Skeletal muscle cell (primary cell): ENCODE data around the gene ARHGAP32.

ENCODE experiments used
- DNase-seq: peaks from one replicate; pipeline ENCODE4 v3.0.0-alpha.2; 2010; ENCODE audit warnings: low read depth
- H3K4me3 ChIP-seq: 2 replicates; pipeline ENCODE4 v1.5.1; 2011; ENCODE audit warnings: low read depth, mild to moderate bottlenecking, control low read depth, low read length, moderate library complexity

Gene ARHGAP32

DNA sequence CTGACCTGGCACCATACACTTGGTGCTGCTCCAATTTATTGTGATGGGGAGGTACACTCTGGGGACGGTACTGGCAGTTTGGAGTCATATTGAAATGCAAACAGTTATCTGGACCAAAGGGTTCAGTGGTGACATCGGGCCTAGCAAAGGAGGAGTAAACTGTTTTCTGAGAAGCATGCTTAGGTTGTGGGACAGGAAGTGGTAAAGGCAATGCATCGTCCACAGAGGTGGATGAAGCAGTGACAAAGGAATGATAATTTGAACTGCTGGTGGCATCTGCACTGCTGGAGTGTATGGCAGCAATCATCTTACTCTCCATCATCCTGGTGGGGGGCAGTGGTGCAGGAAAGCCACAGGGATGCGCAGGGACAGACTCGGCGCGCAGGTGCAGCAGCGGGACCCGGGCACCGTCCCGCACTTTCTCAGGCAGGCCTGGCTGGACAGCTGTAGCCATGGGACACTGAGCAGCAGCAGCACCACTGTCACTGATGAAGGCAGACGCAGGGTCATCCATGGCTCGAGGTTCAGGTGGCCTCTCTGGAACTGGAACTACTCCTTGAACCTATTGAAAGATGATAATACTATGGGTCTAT is 221.4 kb downstream of the ARHGAP32 start:
- DNase-seq: no peak

DNA sequence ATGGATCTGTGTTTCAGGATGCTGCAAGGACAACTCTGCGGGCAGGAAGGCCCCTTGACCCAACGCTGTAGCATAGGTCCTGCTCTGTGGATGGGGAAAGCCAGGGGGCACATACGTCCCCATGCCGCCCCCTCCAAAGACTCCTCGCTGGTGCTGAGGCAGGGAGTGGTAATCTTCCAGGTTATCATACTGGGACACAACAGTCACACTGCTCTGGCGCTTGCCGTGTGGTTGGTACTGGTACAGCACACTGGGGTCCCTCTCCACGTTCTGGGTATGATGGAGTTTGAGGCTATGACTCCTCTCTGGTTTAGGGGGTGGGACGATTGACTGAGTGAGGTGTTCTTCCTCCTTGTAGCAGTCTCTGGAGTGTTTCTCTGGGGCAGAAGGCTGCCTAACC is 223.2 kb downstream of the ARHGAP32 start:
- H3K4me3 ChIP-seq: no peak overlapping the region
- no peak for DNase-seq

More for the DNA sequence above, 221.4 kb downstream of the ARHGAP32 start:
- no peak overlapping the region for H3K4me3 ChIP-seq

DNA sequence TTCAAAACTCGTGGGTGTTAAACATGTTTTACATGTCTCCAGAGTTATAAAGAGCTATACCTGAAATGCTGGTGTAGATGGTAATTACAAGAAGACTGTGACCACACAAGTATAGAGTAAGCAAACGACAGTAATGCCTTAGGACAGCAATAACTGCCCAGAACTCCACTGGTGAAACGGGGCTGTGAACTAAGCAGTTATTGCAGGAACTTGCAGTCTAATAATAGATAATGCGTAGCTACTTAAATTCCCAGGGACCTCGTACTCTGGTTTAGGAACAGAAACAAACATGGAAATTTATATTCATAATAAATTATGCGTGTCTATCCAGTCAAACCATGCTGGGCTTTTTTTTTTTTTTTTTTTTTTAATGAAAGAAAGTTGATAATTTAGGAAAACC is 224.5 kb downstream of the ARHGAP32 start:
- DNase-seq: no peak
- no peak overlapping the region for H3K4me3 ChIP-seq

DNA sequence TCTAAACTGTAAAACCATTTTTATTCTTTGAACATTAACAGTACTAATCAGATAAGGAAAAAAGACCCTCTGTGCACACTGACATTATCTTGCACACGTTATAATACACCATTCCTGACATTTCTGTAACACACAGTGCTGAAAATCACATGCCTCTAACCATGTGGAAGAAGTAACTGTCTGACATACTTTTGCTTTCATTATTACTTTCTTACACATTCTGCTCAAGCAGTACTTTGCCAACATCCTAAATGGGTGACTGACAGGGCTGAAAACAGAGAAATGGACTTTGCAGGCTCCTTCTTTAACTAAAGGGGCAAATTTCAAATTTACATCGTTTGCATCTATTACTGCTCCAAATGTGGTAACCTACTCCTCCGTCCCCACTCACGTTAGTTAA is 226.6 kb downstream of the ARHGAP32 start:
- no peak overlapping the region for H3K4me3 ChIP-seq
- no peak for DNase-seq

DNA sequence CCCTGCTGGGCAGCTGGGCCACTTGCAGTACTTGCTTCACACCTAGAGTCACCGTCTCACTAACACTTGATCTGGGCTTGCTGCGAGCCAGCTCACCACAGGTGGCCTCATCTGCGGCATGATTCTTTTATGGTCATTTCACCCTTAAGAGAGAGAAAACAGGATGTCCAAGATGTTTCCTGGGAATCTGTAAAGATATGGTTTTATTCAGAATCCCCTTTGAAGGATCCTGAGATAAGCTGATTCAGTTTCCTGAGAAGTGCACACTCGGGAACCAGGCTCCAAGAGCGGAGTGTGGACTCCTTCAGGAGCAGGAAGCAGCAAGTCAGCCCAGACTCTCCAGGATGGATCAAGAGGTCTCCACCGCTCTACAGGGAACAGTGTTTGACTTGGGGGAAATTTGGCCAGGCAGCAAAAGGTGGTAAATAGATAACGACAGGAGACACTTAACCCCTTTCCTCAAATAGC is 227.6 kb downstream of the ARHGAP32 start:
- no peak for DNase-seq
- no peak overlapping the region for H3K4me3 ChIP-seq

GRCh38 chr11:128963744-128964325 is 228.3 kb downstream of the ARHGAP32 start:
- no peak for DNase-seq
- no peak overlapping the region for H3K4me3 ChIP-seq

DNA sequence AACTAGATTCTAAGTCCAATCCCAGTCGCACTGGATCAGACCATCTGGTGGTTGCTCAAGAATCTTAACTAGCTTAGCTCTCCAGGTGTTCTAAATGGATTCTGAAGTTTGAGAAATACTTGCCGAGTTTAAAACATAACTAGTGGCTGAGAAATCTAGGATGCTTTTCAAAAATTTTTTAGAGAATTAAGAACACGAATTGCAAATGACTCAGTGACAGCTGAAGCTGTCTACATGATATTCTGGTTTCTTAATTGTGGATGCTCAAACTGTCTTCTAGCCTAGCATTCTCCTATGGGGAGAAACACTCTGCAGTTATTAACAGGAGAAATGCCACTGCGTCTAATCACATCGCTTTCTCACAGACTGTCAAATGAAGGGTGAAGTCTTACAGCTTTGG is 229.2 kb downstream of the ARHGAP32 start:
- DNase-seq: no peak
- H3K4me3 ChIP-seq: no peak overlapping the region

DNA sequence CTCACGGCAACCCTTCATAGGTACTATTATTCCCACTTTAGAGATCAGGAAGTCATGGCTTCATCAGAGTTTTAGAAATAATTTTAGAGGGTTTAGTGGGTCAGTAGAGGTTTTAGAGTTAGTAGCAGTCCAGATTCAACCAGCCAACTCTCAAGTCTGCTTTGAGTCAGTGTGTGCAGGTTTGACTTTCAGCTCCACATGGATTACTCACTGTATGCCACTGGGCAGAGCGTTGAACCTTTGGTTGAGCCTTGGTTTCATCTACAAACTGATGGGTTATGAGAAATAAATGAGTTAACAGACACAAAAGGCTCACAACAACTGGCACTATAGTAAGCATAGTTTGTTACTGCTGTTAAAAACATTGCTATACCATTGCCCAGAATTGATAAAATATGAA is 230.5 kb downstream of the ARHGAP32 start:
- no peak for DNase-seq
- no peak overlapping the region for H3K4me3 ChIP-seq

- no peak for DNase-seq
- H3K4me3 ChIP-seq: no peak overlapping the region
Measured at GRCh38 chr11:128957202-128957482, 235.0 kb downstream of the ARHGAP32 start.

DNA sequence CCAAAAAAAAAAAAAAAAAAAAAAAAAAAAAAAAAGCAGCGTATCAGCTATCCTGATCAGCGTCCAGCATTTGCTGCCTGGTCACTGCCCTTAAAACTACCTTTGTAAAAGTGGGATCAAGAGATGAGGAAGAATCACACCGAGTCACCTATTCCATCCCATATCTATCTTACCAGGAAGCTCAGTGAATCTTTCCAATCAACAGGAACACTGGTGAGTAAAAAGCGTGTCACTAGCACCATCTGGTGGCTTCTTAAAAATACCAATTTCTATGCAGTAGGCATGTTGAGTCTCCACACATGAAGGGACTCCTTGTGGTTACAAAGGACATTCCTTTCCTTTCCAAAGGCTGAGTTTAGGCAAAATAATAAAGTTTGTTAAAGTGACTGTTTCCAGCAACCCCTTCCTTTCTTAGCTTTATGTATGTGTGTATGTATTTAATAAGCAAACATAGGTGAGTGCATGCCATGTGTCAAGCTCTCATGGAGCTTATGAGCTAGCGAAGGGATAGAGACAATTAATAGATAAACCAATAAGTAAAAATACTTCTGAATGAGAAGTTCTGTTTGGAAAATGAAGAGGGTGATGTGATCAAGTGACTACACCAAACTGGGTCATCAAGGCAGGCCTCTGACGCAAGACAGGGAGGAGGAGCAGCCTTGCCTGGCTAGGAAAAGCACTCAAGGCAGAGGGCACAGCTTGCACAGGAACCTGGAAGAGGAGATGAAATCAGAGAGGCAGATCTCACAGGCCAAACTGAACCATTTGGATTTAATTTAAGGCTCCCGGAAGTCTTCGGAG is 235.5 kb downstream of the ARHGAP32 start:
- DNase-seq: no peak
- H3K4me3 ChIP-seq: no peak overlapping the region

DNA sequence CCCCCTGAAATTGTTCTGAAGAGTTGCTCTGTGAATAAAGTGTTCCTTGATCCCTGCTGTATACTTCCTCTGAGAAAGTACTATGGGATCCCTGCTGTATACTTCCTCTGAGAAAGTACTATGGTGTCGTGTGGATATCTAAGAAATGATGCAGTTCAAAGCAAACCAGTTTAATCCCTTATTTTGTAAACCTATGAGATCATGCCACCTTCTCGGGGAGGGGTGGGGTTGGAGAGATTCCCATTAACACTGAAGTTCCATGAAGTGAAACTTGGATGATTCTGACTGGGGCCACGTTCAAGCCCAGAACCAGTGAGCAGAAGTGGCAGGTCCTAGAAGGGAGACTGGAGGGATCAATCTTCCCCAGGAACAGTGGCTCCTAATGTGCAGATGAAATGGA is 236.5 kb downstream of the ARHGAP32 start:
- H3K4me3 ChIP-seq: no peak overlapping the region
- DNase-seq: no peak

- H3K4me3 ChIP-seq: no peak overlapping the region
- DNase-seq: no peak
Measured at GRCh38 chr11:128953151-128953550, 239.0 kb downstream of the ARHGAP32 start.

DNA sequence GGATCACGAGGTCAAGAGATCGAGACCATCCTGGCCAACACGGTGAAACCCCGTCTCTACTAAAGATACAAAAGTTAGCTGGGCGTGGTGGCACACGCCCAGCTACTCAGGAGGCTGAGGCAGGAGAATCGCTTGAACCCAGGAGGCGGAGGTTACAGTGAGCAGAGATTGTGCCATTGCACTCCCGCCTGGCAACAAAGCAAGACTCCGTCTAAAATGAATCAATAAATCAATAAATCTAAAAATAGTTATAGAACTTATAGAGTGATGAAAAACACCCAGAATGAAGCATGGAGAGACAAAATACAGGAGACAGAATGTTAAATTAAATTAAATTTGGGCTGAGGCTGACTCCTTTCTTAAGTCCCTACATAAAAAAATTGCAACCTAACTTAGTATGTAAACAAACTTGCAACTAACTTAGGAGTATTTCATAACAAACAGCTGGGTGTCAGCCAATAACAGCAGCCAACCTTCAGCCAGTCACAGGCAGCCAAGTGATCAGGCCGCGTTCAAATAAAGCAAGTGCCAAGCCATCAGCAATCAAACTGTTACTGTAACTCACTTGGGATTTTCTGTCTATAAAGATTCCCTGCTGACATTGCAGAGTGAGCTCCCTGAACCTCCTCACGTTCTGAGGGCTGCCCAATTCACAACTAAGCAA is 242.2 kb downstream of the ARHGAP32 start:
- no peak overlapping the region for H3K4me3 ChIP-seq
- no peak for DNase-seq

DNA sequence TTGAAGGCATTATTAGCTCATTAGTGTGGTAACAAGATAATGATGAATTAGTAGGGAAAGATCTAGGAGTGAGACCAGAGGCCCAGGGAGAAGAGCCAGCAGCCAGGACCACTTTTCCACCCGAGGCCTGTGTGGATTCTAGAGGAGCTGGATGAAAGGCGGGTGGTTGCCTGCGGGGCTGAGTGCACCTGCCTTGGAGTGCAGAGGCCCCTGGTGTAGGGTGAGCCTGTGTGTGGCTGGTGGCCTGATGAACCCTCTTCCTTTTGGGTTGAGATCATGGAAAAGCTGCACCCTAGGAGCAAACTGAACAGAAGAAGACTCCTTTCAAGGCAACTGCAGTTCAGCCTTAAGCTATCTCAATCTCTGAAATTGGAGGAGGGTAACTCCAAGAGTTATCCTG is 243.5 kb downstream of the ARHGAP32 start:
- DNase-seq: no peak
- no peak overlapping the region for H3K4me3 ChIP-seq

GRCh38 chr11:128947773-128948172 is 244.4 kb downstream of the ARHGAP32 start:
- DNase-seq: no peak
- H3K4me3 ChIP-seq: no peak overlapping the region

DNA sequence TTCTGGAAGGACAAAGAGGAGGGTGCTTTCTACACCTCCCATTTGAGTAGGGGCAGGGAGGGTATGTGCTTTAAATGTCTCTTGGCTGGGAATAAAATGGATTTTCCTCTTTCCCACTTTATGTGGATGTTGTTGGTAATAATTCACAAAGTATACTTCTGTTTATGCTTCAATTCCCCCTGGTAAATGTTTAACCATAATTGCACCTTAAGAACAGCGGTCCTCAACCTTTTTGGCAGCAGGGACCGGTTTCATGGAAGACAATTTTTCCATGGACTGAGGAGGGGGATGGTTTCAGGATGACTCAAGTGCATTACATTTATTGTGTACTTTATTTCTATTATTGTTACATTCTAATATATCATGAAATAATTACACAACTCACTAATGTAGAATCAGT is 245.5 kb downstream of the ARHGAP32 start:
- DNase-seq: no peak
- H3K4me3 ChIP-seq: no peak overlapping the region

DNA sequence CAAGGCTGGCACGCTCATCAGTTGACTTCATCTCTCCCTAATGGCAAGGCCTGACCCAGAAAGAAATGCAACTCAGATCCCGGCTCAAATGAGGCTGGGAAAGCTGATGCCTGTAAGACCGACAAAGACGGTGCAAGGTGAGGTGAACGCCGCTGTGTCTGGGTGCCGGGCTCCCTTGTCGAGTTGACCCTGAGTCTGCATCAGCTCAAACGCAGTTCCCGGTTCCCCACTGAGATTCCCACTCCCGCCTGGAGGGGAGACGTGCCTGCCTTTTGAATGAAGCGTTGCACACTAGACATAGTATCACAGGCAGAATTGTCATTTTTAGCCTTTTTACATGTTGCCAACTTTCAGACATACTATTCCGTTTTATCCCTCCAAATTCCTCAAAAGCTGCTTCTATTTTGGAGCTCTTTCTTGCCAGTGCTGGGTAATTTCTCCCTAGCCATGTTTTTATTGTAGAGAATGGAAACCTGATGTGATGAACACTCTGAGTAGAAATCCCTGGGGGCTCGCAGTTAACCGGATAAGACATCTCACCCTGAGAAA is 248.6 kb downstream of the ARHGAP32 start:
- H3K4me3 ChIP-seq: no peak overlapping the region
- DNase-seq: no peak

GRCh38 chr11:128942817-128943427 is 249.2 kb downstream of the ARHGAP32 start, which contains the start of gene TP53AIP1:
Gene TP53AIP1, minus strand, starts transcription at chr11:128942871. Its CDS starts 5,053 bp downstream, at chr11:128937818.
- DNase-seq: no peak
- H3K4me3 ChIP-seq: no peak within 1 kb of the TSS

DNA sequence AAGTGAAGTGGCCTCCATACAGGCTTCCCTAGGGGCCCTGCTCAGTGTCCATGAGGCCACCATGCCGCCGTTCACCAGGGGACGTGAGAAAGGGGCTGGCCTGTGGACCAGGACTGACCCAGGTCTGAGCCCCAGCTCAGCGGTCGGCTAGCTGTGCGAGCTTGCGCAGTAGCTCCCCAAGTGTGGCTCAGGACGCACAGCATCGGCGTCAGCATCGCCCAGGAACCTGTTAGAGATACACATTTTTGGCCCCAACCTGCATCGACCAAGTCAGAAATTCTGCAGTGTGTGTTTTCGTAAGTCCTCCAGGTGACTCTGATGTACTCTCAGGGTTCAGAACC is 249.9 kb downstream of the ARHGAP32 start:
- DNase-seq: no peak
- no peak overlapping the region for H3K4me3 ChIP-seq
